A673 (cell line): Measurements from ENCODE around the gene SIK2.

Experiments used
- EZH2 ChIP-seq: fragments of 200-600 bp; sonication (generic); IDR thresholded peaks from 2 replicates; pipeline ENCODE4 v1.6.1; 2017; ENCODE audit warnings: borderline replicate concordance, low read depth, mild to moderate bottlenecking, mixed read lengths, antibody characterized with exemption, low read length; ENCODE audit not compliant: poor library complexity, severe bottlenecking
- TF ChIP-seq, protein P1 (sequence below): fragments of 300-800, 200-600 bp; sonication (generic); conservative IDR thresholded peaks from 2 replicates; pipeline ENCODE4 v1.5.1; 2017; ENCODE audit warnings: low read depth, mild to moderate bottlenecking, antibody characterized with exemption, low read length, moderate library complexity, mixed read lengths

DNA sequence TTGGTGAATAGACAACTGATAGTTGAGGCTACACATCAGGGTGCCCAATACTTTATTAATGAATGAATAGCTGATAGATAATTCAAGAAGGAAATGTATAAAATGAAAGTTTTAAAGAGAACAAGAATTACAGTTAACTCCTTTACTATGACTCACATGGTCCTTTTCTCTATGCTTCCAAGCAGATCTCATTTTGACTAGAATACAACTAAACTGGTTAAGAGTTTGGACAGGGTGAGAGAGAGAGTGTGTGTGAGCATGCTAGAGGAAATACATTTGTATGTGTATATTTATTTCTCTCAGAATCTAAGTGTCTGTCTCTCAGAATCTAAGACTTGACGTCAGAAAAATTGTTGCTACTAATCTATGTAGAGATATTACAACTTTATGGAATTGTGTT is 66.7 kb downstream of the SIK2 start:
- TF ChIP-seq, protein P1, sequence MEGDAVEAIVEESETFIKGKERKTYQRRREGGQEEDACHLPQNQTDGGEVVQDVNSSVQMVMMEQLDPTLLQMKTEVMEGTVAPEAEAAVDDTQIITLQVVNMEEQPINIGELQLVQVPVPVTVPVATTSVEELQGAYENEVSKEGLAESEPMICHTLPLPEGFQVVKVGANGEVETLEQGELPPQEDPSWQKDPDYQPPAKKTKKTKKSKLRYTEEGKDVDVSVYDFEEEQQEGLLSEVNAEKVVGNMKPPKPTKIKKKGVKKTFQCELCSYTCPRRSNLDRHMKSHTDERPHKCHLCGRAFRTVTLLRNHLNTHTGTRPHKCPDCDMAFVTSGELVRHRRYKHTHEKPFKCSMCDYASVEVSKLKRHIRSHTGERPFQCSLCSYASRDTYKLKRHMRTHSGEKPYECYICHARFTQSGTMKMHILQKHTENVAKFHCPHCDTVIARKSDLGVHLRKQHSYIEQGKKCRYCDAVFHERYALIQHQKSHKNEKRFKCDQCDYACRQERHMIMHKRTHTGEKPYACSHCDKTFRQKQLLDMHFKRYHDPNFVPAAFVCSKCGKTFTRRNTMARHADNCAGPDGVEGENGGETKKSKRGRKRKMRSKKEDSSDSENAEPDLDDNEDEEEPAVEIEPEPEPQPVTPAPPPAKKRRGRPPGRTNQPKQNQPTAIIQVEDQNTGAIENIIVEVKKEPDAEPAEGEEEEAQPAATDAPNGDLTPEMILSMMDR: no peak
- no peak for TF ChIP-seq EZH2
